ENCODE data around the gene AFDN. TPM values are rescaled to one million over a fixed set of nuclear protein-coding genes. Genes with fewer than 3 reads are reported as not detected.

AFDN gene
- total RNA-seq, 4 donors from 2014 or later, result 148 to 371 (median 204) TPM

GRCh38 chr6:167786853-167787675, 39.6 kb upstream of the AFDN start:
- intact Hi-C loops (cut with DNase I; ENCODE audit: low total_unique reads) (no loop called here), in situ Hi-C loops (cut with MboI; ENCODE audit: low pct_ligation_motif_present in 1 of 4, low pct_unique_long_range_greater_than_20kb in 1 of 4, low sequenced_read_pairs in 3 of 4) (no loop called here)
- no peak for TF ChIP-seq POLR2AphosphoS5 (IDR thresholded peaks at IDR 0.05)
- TF ChIP-seq, protein P1, sequence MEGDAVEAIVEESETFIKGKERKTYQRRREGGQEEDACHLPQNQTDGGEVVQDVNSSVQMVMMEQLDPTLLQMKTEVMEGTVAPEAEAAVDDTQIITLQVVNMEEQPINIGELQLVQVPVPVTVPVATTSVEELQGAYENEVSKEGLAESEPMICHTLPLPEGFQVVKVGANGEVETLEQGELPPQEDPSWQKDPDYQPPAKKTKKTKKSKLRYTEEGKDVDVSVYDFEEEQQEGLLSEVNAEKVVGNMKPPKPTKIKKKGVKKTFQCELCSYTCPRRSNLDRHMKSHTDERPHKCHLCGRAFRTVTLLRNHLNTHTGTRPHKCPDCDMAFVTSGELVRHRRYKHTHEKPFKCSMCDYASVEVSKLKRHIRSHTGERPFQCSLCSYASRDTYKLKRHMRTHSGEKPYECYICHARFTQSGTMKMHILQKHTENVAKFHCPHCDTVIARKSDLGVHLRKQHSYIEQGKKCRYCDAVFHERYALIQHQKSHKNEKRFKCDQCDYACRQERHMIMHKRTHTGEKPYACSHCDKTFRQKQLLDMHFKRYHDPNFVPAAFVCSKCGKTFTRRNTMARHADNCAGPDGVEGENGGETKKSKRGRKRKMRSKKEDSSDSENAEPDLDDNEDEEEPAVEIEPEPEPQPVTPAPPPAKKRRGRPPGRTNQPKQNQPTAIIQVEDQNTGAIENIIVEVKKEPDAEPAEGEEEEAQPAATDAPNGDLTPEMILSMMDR (IDR thresholded peaks at IDR 0.05), result no peak
- TF ChIP-seq POLR2A (IDR thresholded peaks at IDR 0.05), result no peak
- TF ChIP-seq EP300 (IDR thresholded peaks at IDR 0.05; ENCODE audit: low read depth), result no peak
- DNase-seq, result no peak
- no peak overlapping the region for H3K27ac ChIP-seq
- no peaks in the 10 kb centered on the region for H3K9me3 ChIP-seq
- H3K36me3 ChIP-seq, result no peaks in the 10 kb centered on the region
- H3K27me3 ChIP-seq, result no peaks in the 10 kb centered on the region
- no peaks in the 10 kb centered on the region for H3K4me1 ChIP-seq
- WGBS, 2 donors (ENCODE audit: low coverage in 1 of 2), result 73 to 85% methylated on average over 9 to 10 of the region's 10 CpGs
- H3K4me3 ChIP-seq, result no peak overlapping the region

GRCh38 chr6:167787896-167788562, 38.7 kb upstream of the AFDN start:
- in situ Hi-C loops (cut with MboI; ENCODE audit: low pct_ligation_motif_present in 1 of 4, low pct_unique_long_range_greater_than_20kb in 1 of 4, low sequenced_read_pairs in 3 of 4) (no loop called here), intact Hi-C loops (cut with DNase I; ENCODE audit: low total_unique reads) (no loop called here)
- TF ChIP-seq POLR2A (IDR thresholded peaks at IDR 0.05) (no peak), POLR2AphosphoS5 (IDR thresholded peaks at IDR 0.05) (no peak), EP300 (IDR thresholded peaks at IDR 0.05; ENCODE audit: low read depth) (no peak)
- TF ChIP-seq, protein P1 (IDR thresholded peaks at IDR 0.05), result no peak
- no peak overlapping the region for H3K4me3 ChIP-seq
- H3K36me3 ChIP-seq, result no peaks in the 10 kb centered on the region
- no peak overlapping the region for H3K27ac ChIP-seq
- no peaks in the 10 kb centered on the region for H3K9me3 ChIP-seq
- H3K27me3 ChIP-seq, result no peaks in the 10 kb centered on the region
- no peak for DNase-seq
- H3K4me1 ChIP-seq, result peaks cover 0 to 3% (median 0%) of the 10 kb centered on the region in 4 donors
- 70 to 80% methylated on average over 2 to 23 of the region's 23 CpGs for WGBS, 2 donors (ENCODE audit: low coverage in 1 of 2)

GRCh38 chr6:167788563-167788903, 38.2 kb upstream of the AFDN start:
- H3K4me1 ChIP-seq, result peaks cover 0 to 8% (median 0%) of the 10 kb centered on the region in 4 donors
- no peaks in the 10 kb centered on the region for H3K9me3 ChIP-seq
- in situ Hi-C loops (cut with MboI; ENCODE audit: low pct_ligation_motif_present in 1 of 4, low pct_unique_long_range_greater_than_20kb in 1 of 4, low sequenced_read_pairs in 3 of 4), result no loop called here
- 53 to 58% methylated on average over 2 of the region's 2 CpGs for WGBS, 2 donors (ENCODE audit: low coverage in 1 of 2)
- H3K4me3 ChIP-seq, result no peak overlapping the region
- H3K27ac ChIP-seq, result no peak overlapping the region
- no peak for DNase-seq
- TF ChIP-seq POLR2AphosphoS5 (IDR thresholded peaks at IDR 0.05) (no peak), POLR2A (IDR thresholded peaks at IDR 0.05) (no peak), EP300 (IDR thresholded peaks at IDR 0.05; ENCODE audit: low read depth) (no peak)
- TF ChIP-seq, protein P1 (IDR thresholded peaks at IDR 0.05), result no peak
- intact Hi-C loops (cut with DNase I; ENCODE audit: low total_unique reads), result no loop called here
- no peaks in the 10 kb centered on the region for H3K36me3 ChIP-seq
- H3K27me3 ChIP-seq, result no peaks in the 10 kb centered on the region

DNA sequence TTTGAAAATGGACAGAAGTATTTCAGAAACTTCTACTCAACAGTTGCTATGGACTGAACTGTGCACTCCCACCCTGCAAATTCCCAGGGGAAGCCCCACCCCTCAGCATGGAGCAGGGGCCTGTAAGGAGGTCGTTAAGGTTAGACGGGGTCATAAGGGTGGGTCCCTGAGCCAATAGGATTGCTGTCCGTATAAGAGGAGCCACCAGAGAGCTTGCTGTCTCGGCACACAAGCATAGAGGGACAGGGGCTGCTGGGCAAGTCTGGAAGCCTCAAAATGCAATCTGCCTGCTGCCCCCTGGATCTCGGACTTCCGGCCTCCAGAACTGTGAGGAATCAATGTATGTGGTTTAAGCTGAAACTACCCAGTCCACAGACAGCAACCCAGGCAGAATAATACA, 37.4 kb upstream of the AFDN start:
- no peak for DNase-seq
- Histone ChIP-seq H3K4me1 (peaks cover 0 to 15% (median 4%) of the 10 kb centered on the region in 4 donors), H3K27me3 (no peaks in the 10 kb centered on the region), H3K27ac (no peak overlapping the region), H3K36me3 (no peaks in the 10 kb centered on the region), H3K9me3 (no peaks in the 10 kb centered on the region), H3K4me3 (no peak overlapping the region)
- TF ChIP-seq, protein P1 (IDR thresholded peaks at IDR 0.05), result no peak
- no peak for TF ChIP-seq POLR2AphosphoS5 (IDR thresholded peaks at IDR 0.05)
- no peak for TF ChIP-seq POLR2A (IDR thresholded peaks at IDR 0.05)
- no peak for TF ChIP-seq EP300 (IDR thresholded peaks at IDR 0.05; ENCODE audit: low read depth)
- in situ Hi-C loops (cut with MboI; ENCODE audit: low pct_ligation_motif_present in 1 of 4, low pct_unique_long_range_greater_than_20kb in 1 of 4, low sequenced_read_pairs in 3 of 4), result no loop called here
- intact Hi-C loops (cut with DNase I; ENCODE audit: low total_unique reads), result no loop called here
- 60 to 70% methylated on average over 2 to 6 of the region's 6 CpGs for WGBS, 2 donors (ENCODE audit: low coverage in 1 of 2)
